ENCODE results near the gene AMOTL2.

DNA sequence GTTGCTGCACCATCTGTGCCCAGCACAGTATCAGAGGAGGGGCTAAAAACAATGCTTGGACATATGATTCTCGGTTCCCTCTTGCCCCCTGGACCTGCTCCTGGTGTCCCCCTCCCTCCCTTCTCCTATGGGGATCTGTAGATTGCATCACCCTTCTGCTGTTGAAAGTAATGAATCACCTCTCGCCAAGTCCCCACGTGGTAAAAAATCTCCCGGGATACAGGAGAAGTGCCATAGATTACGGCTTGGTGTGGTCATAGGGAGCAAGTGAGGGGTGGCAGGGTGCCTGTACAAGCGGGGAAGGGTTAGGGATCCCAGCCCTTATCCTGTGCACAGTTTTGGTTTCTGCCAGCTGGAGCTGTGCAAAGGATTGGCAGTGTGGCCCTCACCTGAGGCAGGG, 37.7 kb downstream of the AMOTL2 start:
- TF ChIP-seq, protein P1, sequence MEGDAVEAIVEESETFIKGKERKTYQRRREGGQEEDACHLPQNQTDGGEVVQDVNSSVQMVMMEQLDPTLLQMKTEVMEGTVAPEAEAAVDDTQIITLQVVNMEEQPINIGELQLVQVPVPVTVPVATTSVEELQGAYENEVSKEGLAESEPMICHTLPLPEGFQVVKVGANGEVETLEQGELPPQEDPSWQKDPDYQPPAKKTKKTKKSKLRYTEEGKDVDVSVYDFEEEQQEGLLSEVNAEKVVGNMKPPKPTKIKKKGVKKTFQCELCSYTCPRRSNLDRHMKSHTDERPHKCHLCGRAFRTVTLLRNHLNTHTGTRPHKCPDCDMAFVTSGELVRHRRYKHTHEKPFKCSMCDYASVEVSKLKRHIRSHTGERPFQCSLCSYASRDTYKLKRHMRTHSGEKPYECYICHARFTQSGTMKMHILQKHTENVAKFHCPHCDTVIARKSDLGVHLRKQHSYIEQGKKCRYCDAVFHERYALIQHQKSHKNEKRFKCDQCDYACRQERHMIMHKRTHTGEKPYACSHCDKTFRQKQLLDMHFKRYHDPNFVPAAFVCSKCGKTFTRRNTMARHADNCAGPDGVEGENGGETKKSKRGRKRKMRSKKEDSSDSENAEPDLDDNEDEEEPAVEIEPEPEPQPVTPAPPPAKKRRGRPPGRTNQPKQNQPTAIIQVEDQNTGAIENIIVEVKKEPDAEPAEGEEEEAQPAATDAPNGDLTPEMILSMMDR (conservative IDR thresholded peaks at IDR 0.05 in 1 of 2, IDR thresholded peaks at IDR 0.05 in 1 of 2; ENCODE audit: extremely low read depth in 1 of 2, insufficient read depth in 1 of 2, low read depth in 1 of 2, low read length in 2 of 2) = no peak
- TF ChIP-seq EZH2 (IDR thresholded peaks at IDR 0.05; ENCODE audit: borderline replicate concordance, low read length) = no peak
